ENCODE results near the gene CFAP299.

Gene CFAP299

DNA sequence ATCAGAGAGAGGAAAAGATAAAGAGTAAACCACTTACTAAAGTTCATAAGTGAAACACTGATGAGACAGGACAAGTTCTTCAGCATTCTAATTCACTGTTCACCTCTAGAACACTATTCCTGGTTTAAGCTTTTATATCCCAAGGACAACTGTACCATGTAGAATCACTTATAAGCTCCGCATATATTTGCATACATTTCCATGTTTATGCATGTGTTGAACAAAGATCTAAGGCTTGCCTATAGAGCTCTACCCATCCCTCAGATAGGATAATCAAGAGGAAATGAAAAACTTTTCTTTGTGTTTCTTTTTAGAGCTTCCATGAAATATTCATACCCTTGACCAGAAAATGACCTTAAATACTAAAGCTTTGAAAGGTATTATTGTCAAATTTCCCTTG, 538.0 kb downstream of the CFAP299 start:
- DNase-seq: no peak

DNA sequence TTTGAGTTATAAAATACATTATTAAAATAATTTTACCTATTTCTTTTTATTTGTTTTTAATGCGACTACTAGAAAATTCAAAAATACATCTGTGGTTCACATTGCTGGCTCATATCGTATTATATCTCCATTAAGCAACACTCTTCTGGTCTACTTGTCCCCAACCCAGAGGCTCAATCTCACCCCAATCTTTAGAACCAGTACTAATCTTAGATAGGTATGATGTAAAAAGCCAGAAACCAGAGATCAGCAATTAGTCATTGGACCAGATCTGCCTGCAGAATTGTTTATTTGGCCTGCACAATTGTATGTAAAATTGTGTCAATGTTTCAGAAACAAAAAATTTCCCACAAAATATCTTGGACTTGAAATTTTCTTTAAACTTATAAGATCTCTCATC, 539.4 kb downstream of the CFAP299 start:
- DNase-seq: no peak

DNA sequence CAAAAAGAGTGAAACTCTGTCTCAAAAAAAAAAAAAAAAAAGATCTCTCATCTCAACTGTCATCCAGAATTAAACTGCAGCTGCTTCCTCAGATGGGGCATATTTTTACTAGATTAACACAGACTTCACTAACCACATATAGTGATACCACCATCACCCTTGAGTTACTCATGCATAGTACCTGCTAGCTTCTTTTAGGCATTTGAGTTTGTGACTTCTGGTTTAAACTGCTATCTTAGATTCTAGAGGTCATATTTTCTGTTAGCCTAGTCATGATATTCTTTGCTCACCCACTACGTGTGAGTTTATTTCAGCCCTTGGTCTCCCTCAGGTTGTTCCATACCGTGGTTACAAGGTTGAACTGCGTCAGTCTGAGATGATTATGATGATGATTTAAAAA, 540.1 kb downstream of the CFAP299 start:
- no peak for DNase-seq

DNA sequence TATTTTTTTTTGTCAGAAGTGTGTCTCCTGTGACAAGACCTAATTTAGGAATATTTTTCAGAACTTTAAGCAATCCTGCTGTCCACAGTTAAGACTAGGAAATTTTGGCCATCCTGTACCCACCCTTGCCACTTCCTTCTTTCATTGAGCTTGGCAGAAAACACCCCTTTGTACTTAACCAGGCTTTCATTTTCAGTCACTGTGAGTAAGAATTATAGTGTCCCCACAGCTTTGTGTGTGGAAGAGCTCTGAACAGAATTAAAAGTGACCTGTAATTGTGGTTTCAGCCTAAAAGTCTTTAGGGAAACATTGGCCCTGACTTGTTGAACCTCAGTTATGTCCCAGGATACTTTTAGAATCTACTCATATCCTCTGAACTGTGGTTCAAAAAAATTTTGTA, 541.3 kb downstream of the CFAP299 start:
- no peak for DNase-seq

DNA sequence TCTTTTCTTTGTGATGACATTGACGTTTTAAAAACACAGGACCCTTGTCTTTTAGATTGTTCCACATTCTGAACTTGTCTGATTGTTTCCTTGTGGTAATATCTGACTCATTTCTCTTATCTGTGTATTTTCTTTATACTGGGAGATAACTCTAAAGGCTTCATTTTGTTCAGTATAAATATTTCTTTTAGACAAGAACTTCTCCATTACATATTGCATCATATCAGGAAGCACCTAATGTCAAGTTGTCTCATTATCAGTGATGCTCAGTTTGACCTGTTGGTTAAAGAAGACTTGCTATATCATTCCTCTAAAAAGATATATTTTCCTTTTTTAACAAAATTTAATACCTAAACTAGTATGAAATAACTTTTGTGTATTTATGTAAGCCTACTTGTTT, 542.7 kb downstream of the CFAP299 start:
- no peak for DNase-seq

DNA sequence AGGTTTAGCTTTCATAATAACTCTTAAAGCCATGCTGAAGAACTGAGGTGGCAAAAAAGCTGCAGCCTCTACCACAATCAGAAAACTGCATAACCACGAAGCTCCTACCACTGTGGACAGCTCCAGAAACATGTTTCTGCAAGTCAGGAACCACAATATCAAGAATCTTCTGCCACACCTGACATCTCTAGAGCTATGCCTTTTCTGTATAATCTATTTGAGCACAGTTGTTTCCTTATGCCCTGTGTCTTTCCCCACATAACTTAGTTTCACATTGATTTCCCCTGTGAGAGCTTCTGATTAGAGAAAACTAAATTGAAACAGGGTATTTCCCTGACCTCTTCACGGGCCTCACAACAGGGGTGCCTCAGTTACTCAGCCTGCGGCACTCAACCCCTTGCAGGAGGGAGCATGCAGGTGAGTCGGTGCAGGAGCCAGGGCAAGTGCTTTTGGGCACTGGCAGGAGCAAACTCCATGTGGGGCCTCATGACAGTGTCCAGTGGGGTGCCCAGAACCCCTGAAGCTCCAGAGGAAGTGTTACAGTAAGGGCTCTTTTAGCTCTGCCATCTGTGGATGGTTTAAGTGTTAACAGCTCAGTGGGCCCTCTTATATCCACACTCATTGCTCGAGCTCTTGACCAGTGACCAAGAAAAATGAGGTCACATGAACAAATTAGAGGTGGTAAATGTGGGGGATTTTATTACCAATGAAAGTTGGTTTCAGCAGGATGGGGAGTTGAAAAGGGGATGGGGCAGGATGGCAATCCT, 562.2 kb downstream of the CFAP299 start:
- DNase-seq: no peak

DNA sequence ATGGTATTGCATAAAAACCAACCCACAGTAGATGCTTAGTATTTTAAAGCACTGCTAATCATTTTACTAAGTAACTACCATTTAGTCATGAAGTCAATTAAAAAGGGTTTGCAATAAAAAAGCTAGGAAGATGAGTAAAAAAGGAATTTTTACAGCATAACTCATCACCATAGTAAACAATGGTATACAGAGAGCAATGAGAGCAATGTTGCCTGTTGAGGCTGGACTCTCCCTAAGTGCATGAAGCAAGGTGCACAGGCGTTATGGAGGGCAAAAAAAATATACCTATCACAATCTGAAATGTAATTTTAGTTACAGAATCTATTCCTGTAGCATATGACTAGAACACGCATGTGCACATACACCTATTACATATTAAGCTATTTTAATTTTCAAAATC, 565.4 kb downstream of the CFAP299 start:
- no peak for DNase-seq

DNA sequence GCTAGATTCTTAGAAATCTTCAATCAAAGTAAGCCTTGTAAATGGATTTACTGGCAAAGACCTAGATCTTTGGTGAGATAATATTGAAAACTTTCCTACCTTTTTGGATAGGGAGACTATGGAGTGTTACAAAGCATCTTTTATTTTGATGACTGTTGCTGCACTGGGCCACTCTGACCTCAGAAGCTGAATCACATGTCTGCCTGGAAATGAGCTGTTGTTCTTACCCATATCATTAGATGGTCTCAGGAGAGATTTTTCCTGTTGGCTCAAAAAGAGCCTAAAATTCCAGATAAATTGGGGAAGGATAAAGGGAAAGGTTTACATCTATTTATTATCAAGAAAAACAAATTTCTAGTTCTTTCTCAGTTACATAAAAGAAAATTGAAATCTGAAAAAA, 567.5 kb downstream of the CFAP299 start:
- no peak for DNase-seq

DNA sequence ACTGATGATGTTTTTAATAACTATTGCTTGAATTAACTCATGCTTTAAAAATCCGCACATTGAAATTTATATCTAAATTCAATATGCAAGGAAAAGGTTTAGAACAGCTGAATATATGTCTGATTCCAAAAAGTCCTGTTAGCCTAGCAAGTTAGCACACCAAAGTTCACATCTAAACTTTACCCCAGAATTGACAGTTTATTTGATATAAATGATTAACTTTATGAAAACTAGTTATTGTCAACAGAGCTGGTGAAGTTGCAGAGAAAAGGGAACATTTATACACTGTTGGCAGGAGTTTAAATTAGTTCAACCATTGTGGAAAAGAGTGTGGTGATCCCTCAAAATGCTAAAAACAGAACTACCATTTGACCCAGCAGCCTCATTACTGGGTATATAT, 574.4 kb downstream of the CFAP299 start:
- no peak for DNase-seq

DNA sequence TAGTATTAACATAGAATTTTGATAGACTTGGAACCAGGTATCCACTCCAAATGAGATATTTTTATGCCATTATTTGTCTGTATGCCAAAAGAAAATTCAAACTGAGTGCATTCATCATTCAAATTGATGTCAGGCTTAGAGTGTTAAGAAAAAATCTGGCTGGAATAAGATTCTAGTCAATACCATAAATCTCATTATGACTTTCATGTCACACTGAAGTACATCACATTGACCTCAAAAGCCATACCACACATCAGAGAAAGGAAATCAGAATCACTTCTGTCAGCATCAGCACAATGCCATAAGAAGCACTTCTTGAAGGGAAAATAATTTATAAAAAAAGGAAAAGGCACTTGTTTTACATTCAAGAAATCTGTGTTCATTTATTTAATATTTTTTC, 575.9 kb downstream of the CFAP299 start:
- DNase-seq: no peak

DNA sequence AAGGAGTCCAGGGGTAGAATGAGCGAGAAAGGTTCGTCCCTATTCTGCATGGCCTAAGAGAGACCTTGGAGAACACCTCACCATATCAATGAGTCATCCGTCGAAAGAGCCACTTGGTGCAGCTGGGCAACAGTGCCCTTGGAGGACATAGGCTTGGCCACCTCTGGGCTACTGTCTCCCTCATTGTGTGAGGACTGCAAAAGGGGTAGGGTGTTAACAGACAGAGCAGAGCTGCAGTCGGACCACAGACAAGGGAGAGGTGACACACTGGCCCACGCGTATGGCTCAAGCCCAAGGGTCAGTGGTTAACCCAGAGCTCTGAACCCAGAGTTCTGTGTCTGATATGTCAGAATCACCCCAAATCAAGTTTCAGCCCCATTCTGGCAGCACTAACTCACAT, 576.8 kb downstream of the CFAP299 start:
- DNase-seq: no peak

DNA sequence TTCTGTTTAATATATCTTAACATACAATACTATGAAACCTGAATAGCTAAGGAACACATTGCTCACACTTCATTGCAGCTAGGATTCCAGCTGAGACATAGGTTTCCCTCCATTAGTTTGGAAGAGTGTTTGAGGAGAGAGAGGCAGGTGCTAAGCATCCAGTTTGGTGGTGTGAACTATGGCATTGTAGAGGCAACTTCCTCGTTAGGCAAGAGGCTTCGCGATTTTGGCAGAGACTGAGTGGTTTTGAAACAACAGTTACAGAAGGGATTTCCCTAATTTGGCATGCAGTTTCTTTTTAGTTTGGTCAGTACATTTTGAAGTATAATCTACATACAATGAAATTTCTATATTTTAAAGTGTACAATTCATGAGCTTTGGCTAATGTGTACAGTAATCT, 577.9 kb downstream of the CFAP299 start:
- DNase-seq: no peak

DNA sequence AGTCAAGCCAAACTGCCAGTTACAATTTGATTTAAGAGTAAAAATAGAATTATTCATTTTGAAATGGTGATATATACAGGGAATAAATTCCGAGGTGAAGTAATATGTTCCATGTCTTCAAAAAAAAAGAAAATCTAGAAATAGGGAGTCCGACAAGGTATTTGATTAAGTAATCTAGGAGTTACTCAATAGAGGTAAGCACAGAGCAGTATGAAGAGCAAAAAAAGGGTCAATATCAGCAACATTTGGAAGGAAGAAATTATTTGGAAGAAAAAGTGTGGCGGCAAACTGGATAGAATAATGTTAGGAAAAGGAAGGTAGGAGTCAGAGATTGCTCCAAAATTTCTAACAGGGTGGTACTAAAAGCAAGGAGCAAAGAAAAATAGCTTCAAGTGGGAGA, 581.2 kb downstream of the CFAP299 start:
- no peak for DNase-seq

DNA sequence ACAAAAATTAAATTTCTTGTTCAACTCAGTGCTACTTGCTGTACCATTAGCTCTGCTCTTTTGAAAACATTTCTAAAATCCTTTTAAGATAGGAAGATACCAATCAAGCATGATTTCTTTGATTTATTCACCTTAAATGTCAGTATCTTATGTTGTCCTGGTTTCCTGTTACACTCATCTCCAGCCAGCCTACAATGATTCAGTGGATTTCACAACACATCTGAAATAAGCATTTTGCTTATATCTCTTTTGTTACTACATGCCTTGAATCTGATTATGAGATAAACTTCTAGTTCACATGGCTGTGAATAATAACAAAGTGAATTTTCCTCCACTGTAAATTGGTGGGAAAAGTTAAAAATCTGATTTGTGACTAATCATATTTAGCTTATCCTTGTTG, 582.5 kb downstream of the CFAP299 start:
- peak; percentile 32 for DNase-seq

DNA sequence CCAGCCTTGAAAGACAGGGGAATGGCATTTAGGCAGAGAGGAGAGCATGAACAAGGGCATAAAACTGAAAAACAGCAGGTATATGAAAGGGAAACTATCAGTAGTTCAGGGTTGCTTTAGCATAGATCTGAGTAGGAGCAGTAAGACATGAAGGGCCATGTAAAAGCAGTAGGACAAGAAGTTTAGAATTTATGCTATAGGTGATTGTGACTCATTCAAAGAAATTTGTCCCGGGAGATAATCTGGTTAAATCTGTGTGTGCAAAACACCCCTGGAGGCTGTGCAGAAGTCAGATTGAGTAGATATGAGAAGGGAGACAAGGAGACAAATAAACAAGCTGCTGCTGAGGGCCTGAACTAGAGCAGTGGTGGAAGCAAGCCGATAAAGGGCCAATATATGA, 585.9 kb downstream of the CFAP299 start:
- DNase-seq: no peak

DNA sequence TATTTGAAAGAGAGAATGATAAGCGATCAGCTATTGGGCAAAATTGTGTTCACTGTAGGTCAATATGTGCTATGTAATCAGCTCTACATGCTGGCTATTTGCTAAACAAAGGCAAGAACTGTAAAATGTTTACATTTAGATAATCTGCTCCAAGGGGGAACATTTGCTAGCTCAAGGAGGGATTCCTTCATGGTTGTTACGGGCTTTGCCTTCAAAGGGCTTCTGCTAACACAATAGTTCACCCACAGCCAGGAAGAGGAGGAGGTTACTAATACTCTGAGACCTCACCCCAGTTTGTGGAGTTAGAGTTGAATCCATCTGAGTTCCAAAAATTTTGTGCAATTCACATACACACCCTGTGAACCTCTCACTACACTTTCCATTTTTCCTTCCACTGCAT, 587.4 kb downstream of the CFAP299 start:
- DNase-seq: no peak

DNA sequence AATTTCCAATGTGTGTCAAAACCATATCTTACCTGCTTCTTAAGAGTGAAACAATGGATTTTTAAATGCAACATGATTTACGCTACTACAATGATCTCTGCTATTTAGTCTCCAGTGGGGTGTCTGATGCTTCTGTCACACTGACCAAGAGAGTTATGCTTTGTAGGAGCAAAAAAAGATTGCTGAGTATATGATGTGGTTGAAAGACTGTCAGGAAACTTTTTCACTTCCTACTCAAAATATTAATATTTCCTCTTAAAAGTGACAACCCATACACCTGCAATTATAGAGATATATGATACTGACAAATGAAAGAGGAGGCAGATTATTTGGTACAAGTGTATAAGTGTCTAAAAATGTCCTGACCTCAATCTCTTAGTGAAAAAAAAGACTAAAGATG, 589.8 kb downstream of the CFAP299 start:
- no peak for DNase-seq

DNA sequence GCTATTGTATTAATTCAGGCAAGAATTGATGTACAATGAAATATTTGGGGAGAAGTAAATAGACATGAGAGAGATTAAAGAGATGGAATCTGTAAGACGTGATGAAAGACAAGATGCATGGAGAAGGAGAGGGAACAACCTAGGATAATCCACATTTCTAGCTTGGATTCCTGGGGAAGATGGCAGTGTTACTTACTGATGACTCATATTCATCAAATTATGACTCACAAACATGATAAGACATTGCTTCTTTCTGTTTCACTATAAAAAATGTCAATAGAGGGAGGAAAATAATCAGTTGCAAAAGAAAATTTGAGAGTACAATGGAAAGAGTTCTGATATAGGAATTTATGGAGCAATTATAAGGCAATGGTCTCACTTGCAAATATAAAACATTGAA, 590.9 kb downstream of the CFAP299 start:
- peak; percentile 15 for DNase-seq

DNA sequence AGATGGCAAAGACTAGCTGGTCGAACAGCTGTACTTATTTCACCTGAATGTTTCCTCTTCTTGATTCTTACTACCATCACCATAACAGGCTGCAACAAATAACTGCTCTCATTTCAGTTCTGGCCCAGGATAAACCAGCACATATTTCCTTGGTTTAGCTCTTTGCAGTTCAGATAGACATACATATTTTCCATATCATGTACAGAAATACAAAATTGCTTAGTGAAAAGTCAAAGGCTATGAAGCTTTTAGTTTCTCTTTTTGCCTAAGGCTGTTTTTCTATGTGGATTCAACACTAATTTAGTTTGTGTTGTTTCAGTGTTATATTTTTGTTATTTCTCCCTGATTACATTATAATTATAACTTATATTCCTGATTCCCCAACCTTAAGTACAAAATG, 591.4 kb downstream of the CFAP299 start:
- DNase-seq: no peak

DNA sequence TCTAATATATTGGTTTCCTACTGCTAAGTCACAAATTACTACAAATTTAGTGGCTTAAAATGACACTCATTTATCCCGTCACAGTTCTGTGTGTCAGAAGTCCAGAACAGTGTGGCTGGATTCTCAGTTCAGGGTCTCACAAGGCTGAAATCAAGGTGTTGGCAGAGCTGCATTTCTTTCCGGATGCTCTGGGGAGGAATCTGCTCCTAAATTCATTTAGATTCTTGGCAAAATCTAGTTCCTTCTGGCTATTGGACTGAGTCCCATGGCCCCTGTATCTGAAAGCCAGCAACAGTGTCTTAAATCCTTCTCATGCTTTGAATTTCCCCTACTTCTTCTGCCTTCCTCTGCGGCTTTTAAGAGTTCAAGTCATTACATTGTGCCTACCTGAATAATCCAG, 591.9 kb downstream of the CFAP299 start:
- DNase-seq: no peak

DNA sequence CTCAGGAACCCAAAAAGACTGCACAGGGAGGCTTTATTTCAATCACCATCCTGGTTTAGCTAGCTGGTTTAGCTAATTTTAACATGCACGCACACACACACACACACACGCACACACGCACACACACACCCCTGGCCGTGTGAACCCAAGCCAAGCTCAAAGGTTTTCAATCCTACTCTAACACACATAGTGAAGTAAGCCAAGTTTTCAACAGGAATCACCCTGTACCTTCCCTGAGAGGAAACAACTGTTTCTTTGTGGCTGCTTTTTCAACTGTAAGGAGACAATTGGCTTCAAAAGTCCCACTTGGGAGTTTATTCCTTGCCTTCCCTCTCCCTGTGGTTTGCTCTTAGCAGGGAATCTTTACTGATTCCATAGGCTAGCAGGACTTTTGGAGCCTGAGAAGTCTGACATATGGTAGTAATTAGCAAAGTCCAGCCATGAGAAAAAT, 596.1 kb downstream of the CFAP299 start:
- DNase-seq: peak; percentile 83

DNA sequence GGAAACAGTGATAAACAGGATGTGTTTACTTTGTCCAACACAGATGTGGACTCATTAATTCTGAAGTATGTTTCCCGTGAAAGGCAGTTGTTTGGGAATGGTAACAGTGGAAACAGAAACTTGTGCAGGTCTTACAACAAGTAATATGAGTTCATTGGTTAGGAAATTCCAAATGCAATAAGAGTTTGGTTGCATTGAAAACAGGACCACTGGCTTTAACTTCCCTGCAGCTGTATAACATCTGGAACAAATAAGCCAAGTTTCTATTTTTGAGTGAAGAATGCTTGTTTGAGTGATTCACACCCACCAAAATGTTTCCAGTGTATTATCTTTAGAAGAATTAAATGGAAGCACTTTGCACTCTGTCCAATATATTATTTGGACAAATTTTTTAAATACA, 612.6 kb downstream of the CFAP299 start:
- peak; percentile 59 for DNase-seq

DNA sequence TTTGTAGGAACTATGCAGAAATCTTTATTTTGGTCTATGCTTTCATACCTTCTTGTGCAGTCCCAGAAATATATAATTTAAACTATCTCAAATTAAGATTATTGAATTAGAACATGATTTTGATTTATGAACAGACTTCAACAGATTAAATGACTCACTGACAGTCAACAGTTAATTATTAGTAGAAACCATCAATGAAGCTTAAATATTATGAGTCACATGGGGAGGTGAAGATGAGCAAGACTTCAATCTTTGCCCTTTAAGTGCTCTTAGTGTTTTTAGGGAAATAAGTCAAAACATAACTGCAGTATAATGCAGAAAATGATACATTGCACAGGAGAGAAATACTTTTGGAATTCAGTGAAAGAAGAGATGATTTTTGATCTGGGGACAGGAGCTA, 613.5 kb downstream of the CFAP299 start:
- peak; percentile 47 for DNase-seq

DNA sequence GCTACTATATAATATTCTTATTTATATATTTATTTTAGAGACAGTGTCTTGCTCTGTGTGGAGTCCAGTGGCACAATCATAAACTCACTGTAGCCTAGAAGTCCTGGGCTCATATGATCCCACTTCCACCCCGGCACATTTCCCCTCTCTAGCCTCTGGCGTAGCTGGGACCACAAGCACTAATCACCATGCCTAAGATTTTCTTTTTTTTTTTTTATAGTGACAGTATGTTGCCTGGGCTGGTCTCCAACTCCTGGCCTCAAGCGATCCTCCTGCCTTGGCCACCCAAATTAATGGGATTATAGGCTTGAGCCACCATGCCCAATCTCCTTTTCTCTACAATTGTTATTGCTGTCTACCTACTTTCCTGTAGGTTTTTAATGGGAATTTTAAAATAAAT, 620.9 kb downstream of the CFAP299 start:
- DNase-seq: no peak

DNA sequence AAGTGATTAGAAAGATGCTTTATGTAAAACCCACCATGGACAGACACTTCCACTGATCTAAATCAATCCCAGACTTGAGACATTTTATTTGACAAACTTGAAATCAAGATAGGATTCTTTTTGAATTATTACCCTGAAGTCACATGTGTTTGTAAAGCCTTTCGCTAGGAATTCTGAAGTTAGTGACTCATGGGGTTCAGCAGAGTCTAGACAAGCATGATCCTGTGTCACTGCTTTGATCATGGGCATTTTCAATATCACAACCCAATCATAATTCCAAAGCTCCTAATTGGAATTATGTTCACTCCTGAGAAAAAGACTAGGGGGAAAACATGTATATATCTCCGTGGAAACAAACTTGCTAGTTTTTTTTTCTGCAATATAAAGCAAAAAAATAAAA, 627.5 kb downstream of the CFAP299 start:
- DNase-seq: peak; percentile 28

Data from fibroblast of skin of right quadriceps (primary cell).